ENCODE data around the gene KRT40.

DNA sequence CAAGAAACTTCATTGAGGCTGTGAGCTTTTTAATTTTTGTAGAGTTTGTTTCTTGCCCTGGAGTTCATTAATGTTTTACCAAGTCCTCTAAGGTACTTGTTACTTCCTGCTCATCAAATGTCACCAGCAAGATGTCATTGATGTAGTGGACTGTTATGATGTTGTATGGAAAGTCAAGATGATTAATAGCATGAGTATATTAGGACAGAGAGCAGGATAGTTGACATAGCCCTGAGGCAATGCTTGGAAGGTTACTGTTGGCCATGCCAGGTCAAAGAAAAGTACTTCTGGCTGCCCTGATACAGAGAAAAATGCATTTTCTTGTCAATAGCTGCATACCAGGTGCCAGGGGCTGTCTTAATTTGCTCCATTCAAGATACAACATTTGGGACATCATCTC is 36.2 kb upstream of the KRT40 start:
- TF ChIP-seq POLR2A (IDR thresholded peaks at IDR 0.05) (no peak), POLR2AphosphoS5 (IDR thresholded peaks at IDR 0.05) (no peak), EP300 (IDR thresholded peaks at IDR 0.05) (no peak)
- TF ChIP-seq, protein P1, sequence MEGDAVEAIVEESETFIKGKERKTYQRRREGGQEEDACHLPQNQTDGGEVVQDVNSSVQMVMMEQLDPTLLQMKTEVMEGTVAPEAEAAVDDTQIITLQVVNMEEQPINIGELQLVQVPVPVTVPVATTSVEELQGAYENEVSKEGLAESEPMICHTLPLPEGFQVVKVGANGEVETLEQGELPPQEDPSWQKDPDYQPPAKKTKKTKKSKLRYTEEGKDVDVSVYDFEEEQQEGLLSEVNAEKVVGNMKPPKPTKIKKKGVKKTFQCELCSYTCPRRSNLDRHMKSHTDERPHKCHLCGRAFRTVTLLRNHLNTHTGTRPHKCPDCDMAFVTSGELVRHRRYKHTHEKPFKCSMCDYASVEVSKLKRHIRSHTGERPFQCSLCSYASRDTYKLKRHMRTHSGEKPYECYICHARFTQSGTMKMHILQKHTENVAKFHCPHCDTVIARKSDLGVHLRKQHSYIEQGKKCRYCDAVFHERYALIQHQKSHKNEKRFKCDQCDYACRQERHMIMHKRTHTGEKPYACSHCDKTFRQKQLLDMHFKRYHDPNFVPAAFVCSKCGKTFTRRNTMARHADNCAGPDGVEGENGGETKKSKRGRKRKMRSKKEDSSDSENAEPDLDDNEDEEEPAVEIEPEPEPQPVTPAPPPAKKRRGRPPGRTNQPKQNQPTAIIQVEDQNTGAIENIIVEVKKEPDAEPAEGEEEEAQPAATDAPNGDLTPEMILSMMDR (IDR thresholded peaks at IDR 0.05), result no peak

All from stomach (tissue), 4 donors.